Measurements from ENCODE around the gene PER3.

The PER3 gene

DNA sequence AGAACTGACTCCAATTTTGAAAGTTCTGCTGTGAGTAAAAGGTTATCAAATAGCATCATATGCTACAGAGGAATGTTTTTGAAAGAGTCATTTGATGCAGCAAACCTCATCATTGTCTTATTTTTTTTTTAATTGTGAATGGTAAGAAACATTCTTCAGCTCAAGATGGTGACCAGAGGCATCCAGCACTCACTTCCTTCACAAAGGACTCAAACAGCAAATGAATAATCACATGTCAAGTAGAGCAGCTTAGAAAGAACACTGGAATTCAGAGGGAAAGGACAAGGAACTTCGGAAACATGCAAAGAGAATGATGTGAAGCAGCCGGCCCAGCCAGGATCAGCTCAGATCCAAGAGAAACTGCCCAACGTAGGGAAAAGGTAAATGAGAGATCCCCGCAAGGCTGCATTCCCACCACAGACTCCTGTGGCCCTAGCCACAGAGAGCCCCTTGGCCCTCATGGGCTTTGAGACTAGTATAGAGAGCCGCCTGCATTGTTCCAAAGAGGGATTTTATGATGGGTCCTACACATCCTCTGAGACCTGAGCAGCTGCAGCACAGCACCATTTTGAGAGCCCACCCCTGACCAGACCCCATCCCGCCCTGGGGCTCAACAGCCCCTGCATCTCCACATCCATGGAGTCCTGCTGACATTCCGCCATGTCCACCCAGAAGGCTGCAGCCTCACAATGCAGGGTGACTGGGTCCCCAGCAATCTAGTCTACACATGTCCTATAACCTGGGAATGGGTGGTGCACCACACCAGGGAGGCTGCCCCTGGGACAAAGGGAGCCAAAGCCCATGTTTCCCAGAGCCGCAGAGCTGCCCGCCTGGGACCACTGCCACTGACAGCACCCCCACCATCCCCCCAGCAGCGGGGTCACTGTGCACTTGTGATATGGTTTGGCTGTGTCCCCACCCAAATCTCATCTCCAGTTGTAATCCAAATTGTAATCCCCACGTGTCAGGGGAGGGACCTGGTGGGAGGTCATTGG, 90.0 kb downstream of the PER3 start:
- no peak for DNase-seq (ENCODE audit: low spot score)

GRCh38 chr1:7878027-7878426, 93.9 kb downstream of the PER3 start:
- DNase-seq (ENCODE audit: low spot score), result no peak

DNA sequence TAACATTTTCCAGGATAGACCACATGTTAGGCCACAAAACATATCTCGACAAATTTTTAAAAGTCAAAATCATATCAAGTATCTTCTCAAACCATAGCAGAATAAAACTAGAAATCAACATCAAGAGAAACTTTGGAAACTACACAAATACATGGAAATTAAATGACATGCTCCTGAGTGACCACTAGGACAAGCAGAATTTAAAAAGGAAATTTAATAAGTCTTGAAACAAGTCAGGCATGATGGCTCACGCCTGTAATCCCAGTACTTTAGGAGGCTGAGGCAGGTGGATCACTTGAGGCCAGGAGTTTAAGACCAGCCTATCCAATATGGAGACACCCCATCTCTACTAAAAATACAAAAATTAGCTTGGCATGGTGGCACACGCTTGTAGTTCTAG, 95.1 kb downstream of the PER3 start:
- DNase-seq (ENCODE audit: low spot score), result no peak

- no peak for DNase-seq (ENCODE audit: low spot score)
Observed at GRCh38 chr1:7884757-7885156, 100.7 kb downstream of the PER3 start.

- DNase-seq (ENCODE audit: low spot score), result peak; percentile 75
Observed at GRCh38 chr1:7885513-7886404, 101.7 kb downstream of the PER3 start.

- DNase-seq (ENCODE audit: low spot score), result no peak
Observed at GRCh38 chr1:7886405-7886745, 102.3 kb downstream of the PER3 start.

DNA sequence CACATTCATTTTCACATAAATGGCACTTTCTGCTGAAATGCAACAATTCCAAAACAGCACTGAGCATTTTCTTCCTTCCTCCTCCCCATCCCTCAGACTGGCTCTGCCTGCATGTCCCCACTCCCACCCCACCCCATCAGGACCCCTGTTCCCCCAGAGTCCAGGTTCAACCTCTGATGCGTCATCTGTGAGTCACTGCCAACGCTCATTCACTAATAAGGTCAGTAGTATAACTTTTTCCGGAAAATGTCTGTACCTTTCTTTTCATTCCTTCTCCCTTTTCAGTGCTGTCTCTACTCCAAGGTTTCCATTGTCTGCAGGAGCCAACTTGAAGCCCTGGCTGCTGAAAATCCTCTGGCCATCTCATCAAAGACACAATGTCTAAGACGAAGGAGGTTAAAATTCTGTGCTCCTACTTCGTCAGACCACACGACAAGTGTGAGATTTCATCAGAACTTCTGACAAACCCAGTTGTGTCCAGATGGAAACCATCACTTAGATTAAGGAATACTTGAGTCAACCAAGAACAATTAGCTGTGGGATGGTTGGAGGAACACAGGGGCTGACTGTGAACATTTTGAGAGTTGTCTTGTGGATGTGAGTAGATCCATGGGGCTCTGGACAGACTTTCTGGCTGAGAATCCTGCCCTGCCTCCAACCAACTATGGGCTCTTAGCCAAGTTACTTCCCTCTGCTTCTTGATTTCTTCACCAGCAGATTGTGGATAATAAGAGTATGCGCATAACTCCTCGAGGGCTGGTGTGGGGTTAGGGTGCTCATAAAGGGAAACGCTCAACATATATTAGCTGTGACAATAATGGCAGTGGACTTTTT, 104.4 kb downstream of the PER3 start:
- no peak for DNase-seq (ENCODE audit: low spot score)

GRCh38 chr1:7890853-7891252, 106.8 kb downstream of the PER3 start:
- no peak for DNase-seq (ENCODE audit: low spot score)

DNA sequence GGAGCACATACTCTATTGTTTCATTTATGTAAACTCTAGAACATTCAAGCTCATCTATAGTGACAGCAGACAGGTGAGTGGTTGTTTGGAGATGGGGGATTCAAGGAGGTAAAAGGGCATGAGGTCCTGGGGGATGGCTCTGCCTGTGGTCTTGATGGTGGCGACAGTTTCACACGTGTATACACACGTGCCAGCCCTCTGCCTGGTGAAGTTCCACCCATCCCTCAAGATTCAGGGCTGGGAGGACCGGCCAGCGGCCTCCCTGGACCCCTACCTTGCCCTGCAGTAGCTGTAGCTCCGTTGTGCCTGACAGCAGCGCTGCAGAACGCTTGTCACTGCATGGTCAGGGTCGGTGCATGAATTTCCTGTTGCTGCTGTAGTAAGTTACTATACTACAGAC, 107.7 kb downstream of the PER3 start:
- DNase-seq (ENCODE audit: low spot score), result no peak

DNA sequence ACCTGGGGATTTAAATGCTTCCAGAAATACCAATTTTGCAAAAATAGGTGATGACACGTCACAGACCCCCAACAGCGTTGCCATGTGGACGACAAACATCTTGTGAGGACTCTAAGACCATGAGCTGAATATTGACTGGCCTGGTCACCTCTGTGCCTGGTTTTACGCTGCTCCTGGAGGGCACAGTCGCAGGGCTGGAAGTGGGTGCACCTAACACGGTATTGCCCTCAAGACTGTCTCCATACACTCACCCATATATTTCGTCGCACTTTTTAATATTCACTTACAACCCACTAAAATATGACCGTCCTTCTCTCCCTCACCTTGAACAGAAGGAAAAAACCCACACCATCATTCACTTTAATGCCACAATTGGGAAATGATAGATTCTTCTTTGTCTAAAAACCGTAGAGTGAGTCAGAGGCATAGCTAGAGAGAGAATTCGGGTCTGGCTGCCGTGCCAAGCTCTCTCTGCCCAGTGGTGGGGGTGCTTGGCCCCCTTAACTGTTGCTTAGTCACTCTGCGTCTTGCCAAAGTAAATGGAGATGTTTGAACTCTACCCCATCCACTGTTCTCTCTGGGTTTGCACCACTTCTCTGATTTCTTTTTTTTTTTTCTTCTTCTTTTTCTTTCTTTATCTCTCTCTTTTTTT, 109.6 kb downstream of the PER3 start:
- no peak for DNase-seq (ENCODE audit: low spot score)
